ENCODE data around the gene DNAJC15.

DNAJC15 gene

DNA sequence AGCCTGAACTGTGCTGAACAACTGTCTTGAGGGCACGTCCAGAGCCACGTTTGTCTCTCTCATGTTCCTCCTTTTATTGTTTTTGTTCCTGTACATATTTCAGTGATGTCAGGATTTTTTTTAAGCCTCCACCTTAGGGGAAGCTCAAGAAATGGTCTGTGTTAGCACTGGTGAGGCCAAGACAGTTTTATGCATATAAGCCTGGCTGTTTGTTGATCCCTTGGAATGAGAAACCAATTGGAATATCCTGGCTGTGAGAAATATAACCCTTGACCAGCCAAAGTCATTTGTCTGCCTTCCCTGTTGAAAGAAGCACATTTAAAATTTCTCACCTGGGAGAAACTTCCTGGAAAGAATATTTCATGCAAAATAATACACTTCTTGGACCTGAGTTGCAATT lies 115.8 kb downstream of the DNAJC15 start:
- no peaks in the 10 kb centered on the region for H3K36me3 Mint-ChIP-seq
- CTCF ChIA-PET, result no interaction called here
- no peak overlapping the region for H3K27ac Mint-ChIP-seq
- H3K4me1 Mint-ChIP-seq, result no peaks in the 10 kb centered on the region
- no peak overlapping the region for H3K4me3 Mint-ChIP-seq
- DNase-seq, result no peak
- peaks cover 10% of the 10 kb centered on the region for H3K27me3 Mint-ChIP-seq
- H3K9me3 Mint-ChIP-seq, result no peaks in the 10 kb centered on the region

DNA sequence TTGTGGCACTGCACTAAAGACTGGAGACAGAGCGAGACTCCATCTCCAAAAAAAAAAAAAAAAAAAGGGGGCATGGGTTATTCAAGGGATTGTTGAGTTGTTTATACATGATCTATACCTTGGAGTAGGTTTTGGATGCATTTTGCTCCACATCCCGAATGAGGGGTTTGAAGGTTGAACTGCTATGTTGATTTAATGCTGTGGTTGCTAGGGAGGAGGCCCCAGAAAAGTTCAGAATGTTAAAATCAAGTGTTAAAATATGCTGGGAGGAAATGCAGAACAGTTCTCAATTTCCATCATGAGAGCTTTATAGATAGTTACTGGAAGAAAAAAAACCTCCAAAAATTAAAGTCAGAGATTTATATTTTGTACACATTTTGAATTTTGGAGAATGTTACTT lies 116.5 kb downstream of the DNAJC15 start:
- CTCF ChIA-PET, result no interaction called here
- Mint-ChIP-seq H3K9me3 (no peaks in the 10 kb centered on the region), H3K4me3 (no peak overlapping the region), H3K27me3 (peaks cover 10% of the 10 kb centered on the region), H3K4me1 (no peaks in the 10 kb centered on the region), H3K36me3 (no peaks in the 10 kb centered on the region), H3K27ac (no peak overlapping the region)
- DNase-seq, result no peak

DNA sequence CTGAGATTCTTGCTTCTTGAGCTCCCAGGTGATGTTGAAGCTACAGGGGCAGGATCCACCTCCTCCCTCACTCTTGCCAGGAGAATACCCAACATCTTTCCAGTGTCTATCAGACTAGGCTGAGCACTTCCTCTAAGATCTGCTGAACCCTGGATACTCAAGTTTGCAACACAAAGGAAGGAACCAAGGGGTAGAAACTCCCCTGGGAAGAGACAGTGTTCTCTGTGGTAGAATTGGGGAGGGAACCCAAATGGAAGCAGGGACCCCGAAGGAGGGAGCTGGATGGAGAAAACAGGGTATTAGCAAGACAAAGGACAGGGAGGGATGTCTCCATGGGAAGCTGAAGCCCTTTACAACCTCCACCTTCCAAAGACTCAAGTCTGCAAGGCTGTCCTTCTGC lies 117.6 kb downstream of the DNAJC15 start:
- Mint-ChIP-seq H3K9me3 (no peaks in the 10 kb centered on the region), H3K4me1 (no peaks in the 10 kb centered on the region), H3K4me3 (no peak overlapping the region), H3K36me3 (no peaks in the 10 kb centered on the region), H3K27me3 (peaks cover 16% of the 10 kb centered on the region), H3K27ac (no peak overlapping the region)
- DNase-seq, result no peak
- CTCF ChIA-PET, result no interaction called here

DNA sequence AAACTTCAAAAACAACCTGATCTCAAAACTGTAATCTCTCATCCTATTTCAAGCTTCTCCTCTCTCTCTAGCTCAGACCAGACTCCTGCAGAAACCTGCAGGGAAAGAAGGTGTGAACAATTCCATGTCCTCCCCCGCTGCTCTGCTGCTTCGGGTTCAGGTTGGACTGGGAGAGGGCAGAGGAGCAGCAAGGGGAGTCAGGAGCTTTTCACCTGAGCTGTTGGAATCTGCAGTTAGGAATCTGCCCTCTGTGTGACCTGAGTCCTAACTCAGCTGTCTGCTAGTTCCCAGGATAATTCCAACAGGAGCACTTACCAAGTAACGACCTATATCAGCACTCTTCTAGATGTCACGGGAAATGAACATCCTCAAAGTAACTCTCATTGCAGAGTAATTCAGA lies 118.3 kb downstream of the DNAJC15 start:
- no peak for DNase-seq
- Mint-ChIP-seq H3K36me3 (no peaks in the 10 kb centered on the region), H3K4me3 (no peak overlapping the region), H3K27me3 (peaks cover 20% of the 10 kb centered on the region), H3K9me3 (no peaks in the 10 kb centered on the region), H3K27ac (no peak overlapping the region), H3K4me1 (no peaks in the 10 kb centered on the region)
- CTCF ChIA-PET, result no interaction called here

DNA sequence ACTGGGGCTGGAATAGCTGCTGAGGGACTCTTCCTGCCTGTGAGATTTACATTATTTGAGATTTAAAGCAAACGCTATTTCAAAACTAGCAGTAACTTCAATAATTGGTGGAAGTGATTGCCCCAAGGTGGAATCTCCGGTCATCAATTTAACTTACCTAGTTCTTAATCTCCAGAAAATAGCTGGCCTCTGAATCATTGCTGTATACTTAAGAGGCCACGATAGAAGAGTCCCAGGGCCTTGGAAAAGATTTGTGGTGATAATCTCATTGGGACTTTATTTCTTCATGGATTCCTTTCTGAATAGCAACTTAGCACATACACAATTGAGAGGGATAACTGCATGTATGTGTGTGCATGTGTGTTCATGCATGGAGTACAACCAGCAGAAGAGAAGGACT lies 120.2 kb downstream of the DNAJC15 start:
- H3K27me3 Mint-ChIP-seq, result peaks cover 29% of the 10 kb centered on the region

DNA sequence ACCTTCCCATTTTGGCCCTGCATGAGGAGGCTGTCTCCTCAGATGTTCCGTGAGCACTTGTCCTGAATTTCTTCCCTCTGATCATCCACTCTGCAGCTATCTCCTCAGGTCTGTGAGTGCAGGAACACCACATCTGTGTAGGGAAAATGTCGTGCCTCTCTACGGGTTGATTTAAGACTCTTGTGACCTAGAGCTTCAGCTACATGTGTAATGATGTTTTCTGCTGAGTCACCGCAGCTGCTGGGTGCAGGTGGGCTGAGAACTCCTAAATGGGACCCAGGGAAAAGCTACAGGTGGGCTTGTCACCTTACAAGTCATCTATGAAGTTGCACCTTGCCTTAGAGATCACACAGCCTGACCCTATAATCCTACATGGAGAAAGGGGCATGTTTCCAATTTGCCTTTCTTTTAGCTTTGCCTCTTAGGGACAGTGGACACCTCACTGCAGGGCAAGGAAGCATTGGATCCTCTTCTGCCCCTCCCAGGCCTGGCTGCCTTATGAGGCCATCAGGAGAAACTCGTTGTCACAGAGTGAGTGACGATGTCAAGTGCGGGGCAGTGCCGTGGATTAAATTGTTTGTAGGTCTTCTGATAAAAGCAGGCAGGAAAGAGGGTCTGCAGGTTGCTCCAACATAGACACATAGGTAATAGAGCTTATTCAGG lies 122.3 kb downstream of the DNAJC15 start:
- Mint-ChIP-seq H3K27ac (no peak overlapping the region), H3K9me3 (no peaks in the 10 kb centered on the region), H3K4me3 (no peak overlapping the region), H3K36me3 (no peaks in the 10 kb centered on the region), H3K4me1 (no peaks in the 10 kb centered on the region), H3K27me3 (peaks cover 30% of the 10 kb centered on the region)
- no peak for DNase-seq
- CTCF ChIA-PET, result interaction anchor here (0.6 to 1.1 kb wide), 2 partner anchors 10 to 749 kb away, joined by 3 read pairs; no protein-coding TSS in a partner anchor

More for the DNA sequence above, 120.2 kb downstream of the DNAJC15 start:
- H3K4me1 Mint-ChIP-seq, result no peaks in the 10 kb centered on the region
- CTCF ChIA-PET, result no interaction called here
- H3K36me3 Mint-ChIP-seq, result no peaks in the 10 kb centered on the region
- H3K27ac Mint-ChIP-seq, result no peak overlapping the region
- no peak overlapping the region for H3K4me3 Mint-ChIP-seq
- no peak for DNase-seq
- H3K9me3 Mint-ChIP-seq, result no peaks in the 10 kb centered on the region

DNA sequence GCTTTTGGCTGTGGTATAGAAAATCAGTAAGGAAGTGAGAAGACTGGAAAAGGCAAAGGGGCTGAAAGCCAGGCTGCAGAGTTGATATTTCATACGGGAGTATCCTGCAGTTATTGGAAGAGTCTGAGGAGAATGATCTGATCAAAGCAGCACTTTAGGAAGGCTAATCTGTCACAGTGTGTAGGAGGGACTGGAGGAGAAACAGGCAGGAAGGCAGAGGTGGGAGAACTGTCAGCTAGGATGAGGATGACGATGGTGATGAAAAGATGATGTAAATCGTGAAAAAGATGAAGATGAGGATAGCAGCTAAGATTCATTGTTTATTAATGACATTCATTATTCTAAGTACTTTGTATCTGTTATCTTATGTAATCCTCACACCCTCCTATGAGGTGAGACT lies 123.0 kb downstream of the DNAJC15 start:
- no peak for DNase-seq
- Mint-ChIP-seq H3K4me1 (no peaks in the 10 kb centered on the region), H3K27me3 (peaks cover 26% of the 10 kb centered on the region), H3K9me3 (no peaks in the 10 kb centered on the region), H3K27ac (no peak overlapping the region), H3K36me3 (no peaks in the 10 kb centered on the region), H3K4me3 (no peak overlapping the region)
- CTCF ChIA-PET, result interaction anchor here (0.6 to 1.1 kb wide), 2 partner anchors 9 to 66 kb away, joined by 3 read pairs; no protein-coding TSS in a partner anchor

DNA sequence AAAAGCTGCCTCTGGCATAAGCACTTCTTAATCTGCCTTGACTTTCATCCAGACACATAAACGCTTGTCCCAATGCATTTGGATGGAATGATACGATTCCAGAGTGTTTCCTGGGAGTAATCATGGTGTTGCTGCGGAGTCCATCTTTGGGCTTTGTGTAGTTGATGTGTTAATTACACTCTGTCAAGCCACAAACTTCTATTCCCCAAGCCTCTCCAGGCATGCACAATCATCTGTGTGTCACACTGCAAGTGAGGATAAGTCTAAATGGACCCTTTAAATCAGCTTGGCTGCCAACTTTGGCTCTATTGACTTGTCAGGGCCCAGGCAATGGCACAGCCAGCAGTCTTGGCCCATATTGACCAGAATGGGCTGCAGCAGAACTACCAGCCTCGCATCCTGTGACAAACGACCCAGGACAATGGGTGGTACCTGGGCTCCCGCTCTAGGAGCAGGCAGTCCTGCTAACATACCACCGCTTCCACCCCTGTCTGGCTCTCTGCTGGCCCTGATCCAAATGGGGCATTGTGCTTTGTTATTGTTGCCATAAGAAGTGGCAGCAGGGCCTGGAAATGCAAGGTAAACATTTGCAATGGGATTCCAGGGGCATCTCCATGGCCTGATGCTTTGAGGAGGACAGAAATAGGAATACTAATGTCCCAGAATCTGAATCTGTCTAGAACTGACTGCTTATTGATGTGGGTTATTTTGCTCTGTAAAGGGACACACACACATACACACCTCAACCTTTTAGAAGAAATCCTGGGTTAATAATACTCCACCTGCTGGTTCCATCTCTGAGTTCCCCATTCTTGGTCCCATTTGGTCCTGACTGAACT lies 127.2 kb downstream of the DNAJC15 start:
- Mint-ChIP-seq H3K9me3 (no peaks in the 10 kb centered on the region), H3K4me1 (no peaks in the 10 kb centered on the region), H3K27me3 (peaks cover 19% of the 10 kb centered on the region), H3K27ac (no peak overlapping the region), H3K36me3 (no peaks in the 10 kb centered on the region), H3K4me3 (no peak overlapping the region)
- DNase-seq, result no peak
- CTCF ChIA-PET, result no interaction called here

DNA sequence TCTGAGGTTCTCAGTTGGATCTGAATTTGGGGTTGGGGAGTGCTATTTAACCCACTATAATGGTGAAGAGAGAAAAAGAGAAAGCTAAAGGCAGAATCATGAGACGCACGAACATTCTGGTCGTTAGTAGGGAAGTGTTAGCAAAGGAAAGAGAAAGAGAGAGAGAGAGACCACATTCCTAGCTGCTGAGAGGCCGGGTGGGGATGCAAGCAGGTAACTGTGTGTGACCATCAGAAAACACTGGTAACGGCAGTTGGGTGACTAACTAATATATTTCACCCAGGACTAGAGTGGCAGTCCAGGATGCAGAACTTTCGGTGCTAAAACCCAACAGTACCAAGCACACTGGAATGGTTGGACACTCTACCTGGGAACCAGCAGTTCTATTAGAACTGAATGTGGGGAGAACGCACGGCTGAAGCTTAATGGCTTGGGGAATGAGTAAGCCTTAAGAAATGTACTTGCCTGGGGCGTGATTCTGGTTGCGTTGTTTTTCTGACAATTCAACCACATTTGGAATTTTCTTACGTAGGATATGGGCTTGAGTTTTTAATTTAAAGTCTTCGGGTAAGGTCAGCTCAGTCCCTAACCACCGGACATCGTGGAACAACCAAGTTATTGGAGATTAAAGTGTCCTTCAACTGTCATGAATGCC lies 130.2 kb downstream of the DNAJC15 start:
- H3K4me1 Mint-ChIP-seq, result no peaks in the 10 kb centered on the region
- H3K4me3 Mint-ChIP-seq, result no peak overlapping the region
- H3K27ac Mint-ChIP-seq, result no peak overlapping the region
- H3K36me3 Mint-ChIP-seq, result no peaks in the 10 kb centered on the region
- DNase-seq, result no peak
- no peaks in the 10 kb centered on the region for H3K9me3 Mint-ChIP-seq
- CTCF ChIA-PET, result no interaction called here
- peaks cover 8% of the 10 kb centered on the region for H3K27me3 Mint-ChIP-seq

DNA sequence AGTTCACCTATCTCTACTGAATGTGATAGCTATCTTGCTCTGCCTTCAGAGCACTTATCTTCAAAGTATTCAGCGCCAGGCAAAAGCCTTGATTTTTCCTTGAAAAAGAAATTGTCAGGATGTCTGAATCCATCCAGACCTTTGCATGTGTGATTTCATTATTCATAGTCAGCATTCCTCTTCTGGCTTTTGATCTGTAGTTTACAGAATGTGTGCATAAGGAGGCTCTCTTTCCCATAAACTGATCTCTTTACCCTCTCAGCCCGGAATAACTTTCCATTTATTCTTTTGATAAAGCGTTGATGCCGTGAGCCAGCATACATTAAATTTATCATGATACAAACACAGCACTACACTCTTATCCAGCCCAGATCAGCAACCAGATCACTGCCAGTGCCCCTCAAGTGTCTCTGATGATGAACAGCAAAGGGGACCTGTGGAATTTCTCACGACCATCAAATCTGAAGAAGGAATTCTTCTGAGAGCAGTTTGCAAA lies 130.8 kb downstream of the DNAJC15 start:
- Mint-ChIP-seq H3K27me3 (peaks cover 8% of the 10 kb centered on the region), H3K4me3 (no peak overlapping the region), H3K27ac (no peak overlapping the region), H3K36me3 (no peaks in the 10 kb centered on the region), H3K4me1 (no peaks in the 10 kb centered on the region), H3K9me3 (no peaks in the 10 kb centered on the region)
- CTCF ChIA-PET, result no interaction called here
- no peak for DNase-seq

DNA sequence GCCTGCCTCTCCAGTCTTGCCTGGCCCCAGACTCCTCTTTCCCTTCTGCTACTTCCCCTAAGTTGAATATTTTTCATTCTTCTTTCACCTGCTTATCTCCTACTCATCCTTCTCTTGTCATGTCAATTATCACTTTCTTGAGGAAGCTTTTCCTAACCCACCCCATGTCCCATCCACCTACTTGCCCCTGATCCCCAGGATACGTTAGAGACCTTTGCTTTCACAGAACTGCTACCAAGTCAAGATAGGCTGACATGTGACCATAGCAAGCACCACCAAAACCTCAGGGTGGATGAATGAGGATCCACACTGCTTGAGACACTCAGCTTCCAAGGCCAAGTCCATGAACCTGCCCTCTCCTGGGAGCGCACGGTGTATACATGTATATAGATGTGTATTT lies 131.5 kb downstream of the DNAJC15 start:
- Mint-ChIP-seq H3K4me1 (no peaks in the 10 kb centered on the region), H3K27me3 (peaks cover 11% of the 10 kb centered on the region), H3K4me3 (no peak overlapping the region), H3K9me3 (no peaks in the 10 kb centered on the region), H3K36me3 (no peaks in the 10 kb centered on the region), H3K27ac (no peak overlapping the region)
- no peak for DNase-seq
- CTCF ChIA-PET, result interaction anchor here (1.2 kb wide), 1 partner anchor 9 kb away, joined by 3 read pairs; no protein-coding TSS in a partner anchor

DNA sequence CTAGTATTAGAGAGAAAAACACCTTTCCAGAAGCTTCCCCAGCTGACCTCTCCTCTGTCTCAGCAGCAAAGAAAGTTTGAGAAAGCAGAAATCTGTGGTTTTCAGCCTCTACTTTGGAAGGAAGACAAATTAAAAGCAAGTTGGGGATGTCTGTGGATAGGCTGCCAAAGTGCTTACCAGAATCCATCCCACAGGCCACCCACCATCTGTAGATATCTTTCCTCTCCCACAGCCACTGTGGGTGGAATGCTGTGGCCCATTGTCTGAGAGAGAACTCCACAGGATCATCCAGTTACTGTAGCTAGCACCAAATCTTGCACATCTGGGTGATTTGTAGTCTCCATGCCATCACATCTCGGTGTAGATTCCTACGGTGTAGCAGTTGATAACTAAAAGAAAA lies 133.5 kb downstream of the DNAJC15 start:
- no peak for DNase-seq
- H3K27me3 Mint-ChIP-seq, result peaks cover 14% of the 10 kb centered on the region
- no peak overlapping the region for H3K4me3 Mint-ChIP-seq
- H3K27ac Mint-ChIP-seq, result no peak overlapping the region
- no peaks in the 10 kb centered on the region for H3K4me1 Mint-ChIP-seq
- H3K36me3 Mint-ChIP-seq, result no peaks in the 10 kb centered on the region
- CTCF ChIA-PET, result no interaction called here
- no peaks in the 10 kb centered on the region for H3K9me3 Mint-ChIP-seq

DNA sequence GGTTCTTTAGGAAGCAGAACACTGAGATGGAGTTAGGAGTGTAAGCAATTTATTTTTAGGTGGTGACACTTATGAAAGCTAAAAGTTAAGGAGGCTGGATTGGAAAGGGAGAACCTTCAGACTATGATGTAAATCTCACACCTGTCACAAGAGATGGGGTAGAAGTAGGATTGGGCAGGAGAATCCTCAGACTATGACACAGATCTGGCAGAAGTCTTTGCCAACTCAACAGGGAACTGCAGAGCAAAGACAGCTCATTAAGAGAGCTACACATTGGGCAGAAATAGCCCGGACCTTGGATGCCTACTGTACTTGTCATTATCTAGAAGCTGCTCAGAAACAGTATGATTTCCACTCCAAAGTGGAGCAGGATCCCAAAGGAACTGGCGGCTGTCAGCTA lies 134.4 kb downstream of the DNAJC15 start:
- Mint-ChIP-seq H3K9me3 (no peaks in the 10 kb centered on the region), H3K27ac (no peak overlapping the region), H3K4me1 (no peaks in the 10 kb centered on the region), H3K4me3 (no peak overlapping the region), H3K36me3 (no peaks in the 10 kb centered on the region), H3K27me3 (peaks cover 14% of the 10 kb centered on the region)
- CTCF ChIA-PET, result no interaction called here
- DNase-seq, result no peak

DNA sequence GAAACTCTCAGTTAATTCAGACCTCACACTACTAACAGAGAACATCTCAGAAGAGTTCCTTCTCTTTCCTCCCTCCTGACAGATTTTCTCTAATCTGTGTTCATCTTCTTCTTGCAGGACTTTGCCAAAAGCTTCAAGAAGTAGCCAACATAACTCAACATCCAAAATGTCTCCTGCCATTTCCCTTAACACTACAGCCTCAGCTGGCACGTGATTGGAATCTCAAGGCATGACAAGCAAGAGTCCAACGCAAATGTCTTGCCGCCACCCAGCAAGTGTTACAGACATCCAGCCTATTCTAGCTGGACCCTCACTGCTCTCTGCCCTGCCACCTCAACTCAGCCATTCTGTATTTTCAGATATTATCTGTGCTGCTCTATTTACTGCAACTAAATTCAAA lies 135.1 kb downstream of the DNAJC15 start:
- no peak overlapping the region for H3K27ac Mint-ChIP-seq
- H3K4me3 Mint-ChIP-seq, result no peak overlapping the region
- no peak for DNase-seq
- H3K9me3 Mint-ChIP-seq, result no peaks in the 10 kb centered on the region
- peaks cover 14% of the 10 kb centered on the region for H3K27me3 Mint-ChIP-seq
- no peaks in the 10 kb centered on the region for H3K4me1 Mint-ChIP-seq
- CTCF ChIA-PET, result no interaction called here
- H3K36me3 Mint-ChIP-seq, result no peaks in the 10 kb centered on the region

Data from activated naive CD4-positive, alpha-beta T cell treated with anti-CD3 and anti-CD28 coated beads, Interleukin-2, amount 10 ng/mL, durations not matched to agents 7 days and 5 days (primary cell).